ENCODE data around the gene SNCAIP. TPM values are rescaled to one million over a fixed set of nuclear protein-coding genes. Genes with fewer than 3 reads are reported as not detected.

The SNCAIP gene
- total RNA-seq, 1 experiment from 2014 or later, result 8.2 TPM

DNA sequence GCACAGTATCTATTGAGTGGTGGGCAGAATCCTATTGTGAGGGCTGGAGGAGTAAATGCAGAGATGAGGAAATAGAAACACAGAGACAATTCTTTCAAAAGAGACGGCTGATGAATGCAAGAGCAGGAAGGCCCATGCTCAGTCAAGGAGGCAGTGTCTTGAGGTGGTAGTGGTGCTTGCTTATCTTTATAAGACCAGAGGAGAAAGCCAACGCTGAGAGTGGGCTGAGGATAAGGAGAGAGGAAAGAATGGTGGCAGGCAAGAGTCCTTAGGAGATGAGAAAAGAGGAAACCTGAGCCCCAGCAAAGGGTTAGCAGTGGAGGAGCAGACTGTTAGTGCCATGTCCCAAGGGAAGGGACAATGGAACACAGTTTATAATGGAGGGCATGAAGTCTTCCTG lies 86.0 kb downstream of the SNCAIP start:
- DNase-seq (ENCODE audit: low read depth), result no peak

- no peak for DNase-seq (ENCODE audit: low read depth)
Measured at GRCh38 chr5:122400341-122400740, 88.3 kb downstream of the SNCAIP start.

DNA sequence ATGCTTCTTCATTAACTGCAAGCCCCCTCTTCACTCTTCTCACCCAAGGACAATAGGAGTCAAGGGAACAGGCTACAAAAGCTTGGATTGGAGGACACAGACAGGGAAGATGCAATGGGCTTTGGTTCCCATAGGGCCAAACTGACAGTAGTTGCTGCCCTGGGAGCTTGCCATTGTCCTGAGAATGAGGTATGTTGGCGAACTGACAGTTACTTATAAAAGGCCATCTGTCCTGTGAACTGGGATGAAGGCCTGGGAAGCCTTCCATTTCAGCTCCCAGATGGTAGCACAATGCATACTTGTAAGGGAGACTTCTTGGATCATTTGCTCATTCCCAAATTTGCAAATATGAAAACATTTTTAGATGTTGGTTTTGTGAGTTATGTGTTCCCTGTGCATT lies 88.9 kb downstream of the SNCAIP start:
- DNase-seq (ENCODE audit: low read depth), result no peak

GRCh38 chr5:122401976-122402725 lies 90.1 kb downstream of the SNCAIP start:
- DNase-seq (ENCODE audit: low read depth), result no peak

GRCh38 chr5:122402955-122403685 lies 91.1 kb downstream of the SNCAIP start:
- no peak for DNase-seq (ENCODE audit: low read depth)

DNA sequence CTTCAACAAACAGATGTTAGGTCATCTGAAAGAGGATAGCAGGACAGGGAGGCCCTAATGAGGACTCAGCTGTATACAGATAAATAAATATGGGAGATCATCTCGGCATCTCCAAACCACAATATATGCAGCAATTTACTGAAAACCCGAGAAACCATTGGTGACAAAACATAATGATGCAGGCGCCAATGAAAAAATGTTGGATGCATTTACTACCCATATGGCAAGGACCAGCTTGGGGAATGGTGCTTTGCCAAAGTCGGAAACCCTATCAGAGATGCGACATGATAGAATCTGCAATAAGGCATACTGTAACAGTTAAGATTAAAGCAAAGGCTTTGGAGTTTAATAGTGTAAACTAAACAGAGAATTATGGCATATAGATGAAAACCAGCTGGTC lies 92.0 kb downstream of the SNCAIP start:
- no peak for DNase-seq (ENCODE audit: low read depth)

GRCh38 chr5:122404653-122405362 lies 92.8 kb downstream of the SNCAIP start:
- DNase-seq (ENCODE audit: low read depth), result no peak

GRCh38 chr5:122405751-122406150 lies 93.7 kb downstream of the SNCAIP start:
- DNase-seq (ENCODE audit: low read depth), result no peak

GRCh38 chr5:122406181-122406580 lies 94.1 kb downstream of the SNCAIP start:
- DNase-seq (ENCODE audit: low read depth), result no peak

GRCh38 chr5:122408592-122409224 lies 96.7 kb downstream of the SNCAIP start:
- DNase-seq (ENCODE audit: low read depth), result no peak

DNA sequence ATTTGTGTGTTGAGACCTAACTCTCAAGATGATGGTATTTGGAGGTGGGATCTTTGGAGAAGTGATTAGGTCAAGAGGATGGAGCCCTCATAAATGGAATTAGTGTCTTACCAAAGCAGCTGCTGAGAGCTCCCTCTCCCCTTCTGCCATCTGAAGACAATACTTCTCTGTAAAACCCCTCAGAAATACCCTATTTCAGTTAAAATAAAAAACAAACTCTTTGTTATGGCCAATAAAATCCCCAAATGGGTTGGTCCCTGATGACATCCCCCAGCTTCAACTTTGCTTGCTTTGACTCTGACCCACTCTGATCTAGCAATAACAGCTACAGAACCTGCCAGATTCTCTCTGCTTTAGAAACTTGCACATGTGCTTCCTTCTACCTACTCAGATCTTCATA lies 100.9 kb downstream of the SNCAIP start:
- DNase-seq (ENCODE audit: low read depth), result no peak

GRCh38 chr5:122413722-122414121 lies 101.7 kb downstream of the SNCAIP start:
- no peak for DNase-seq (ENCODE audit: low read depth)

GRCh38 chr5:122415030-122415800 lies 103.2 kb downstream of the SNCAIP start:
- peak; percentile 67 for DNase-seq (ENCODE audit: low read depth)

DNA sequence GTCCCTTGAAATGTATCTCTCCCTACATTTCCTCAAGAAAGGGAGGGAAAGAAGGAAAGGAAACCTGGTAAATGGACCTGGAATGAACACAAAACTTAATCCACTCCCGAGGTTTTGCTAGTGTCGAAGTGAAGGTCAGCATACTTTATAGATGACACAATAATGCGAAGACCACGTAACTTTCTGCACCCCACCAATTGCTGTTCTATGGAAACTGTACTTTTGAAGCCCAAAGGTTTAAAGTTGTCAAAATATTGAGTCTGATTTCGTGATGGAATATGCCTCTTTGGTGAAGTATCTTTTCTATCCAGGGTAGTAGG lies 103.7 kb downstream of the SNCAIP start:
- DNase-seq (ENCODE audit: low read depth), result no peak

DNA sequence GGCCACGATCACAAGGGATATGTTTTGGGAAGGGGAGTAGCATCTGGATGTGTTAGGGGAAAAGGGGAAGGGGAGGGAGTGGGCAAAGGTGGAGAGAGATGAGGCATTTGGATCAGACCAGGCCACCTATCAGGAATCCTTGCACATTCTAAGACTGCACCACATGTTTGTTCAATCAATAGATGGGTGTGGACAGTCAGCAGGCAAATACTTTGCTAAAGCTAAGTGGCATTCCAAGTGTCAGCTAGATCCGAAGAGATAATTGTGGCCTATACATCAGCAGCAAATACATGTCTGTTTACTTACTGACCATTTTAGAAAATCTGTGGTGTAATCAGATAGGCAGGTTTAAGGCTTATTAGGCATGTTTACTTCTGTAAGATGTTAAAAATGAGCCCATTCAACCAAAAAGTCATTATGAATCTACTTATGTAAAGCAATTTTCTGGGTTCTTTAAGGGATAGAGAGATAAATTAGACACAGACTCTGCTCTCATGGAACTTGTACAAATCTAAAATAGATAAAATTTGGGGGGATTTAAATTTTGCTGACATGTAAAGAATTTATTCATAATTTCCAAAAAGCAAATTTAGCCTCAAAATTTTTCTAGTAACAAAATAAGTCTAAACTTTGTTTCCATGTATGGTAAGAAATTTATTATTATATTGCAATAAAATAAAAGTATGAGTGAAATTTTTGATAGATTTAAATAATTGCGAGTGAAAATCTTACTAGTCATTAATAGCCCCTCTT lies 107.3 kb downstream of the SNCAIP start:
- no peak for DNase-seq (ENCODE audit: low read depth)

DNA sequence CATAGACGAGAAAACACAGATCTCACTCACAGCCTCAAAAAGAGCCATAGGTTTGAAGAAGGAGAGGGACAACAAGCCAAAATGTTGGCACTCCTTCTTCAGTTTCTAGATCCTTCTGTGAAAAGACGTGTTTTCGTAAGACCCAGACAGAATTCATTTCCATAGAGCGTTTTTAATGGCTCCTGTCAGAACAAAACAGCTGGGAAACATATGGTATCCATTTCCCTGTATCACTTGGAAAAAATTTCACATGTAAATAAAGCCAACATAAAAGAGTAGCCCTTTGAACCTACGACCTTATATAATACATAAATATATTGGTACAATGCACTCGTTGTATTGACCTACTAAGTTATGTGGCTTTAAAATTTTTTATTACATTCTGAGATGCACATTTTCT lies 108.1 kb downstream of the SNCAIP start:
- no peak for DNase-seq (ENCODE audit: low read depth)

GRCh38 chr5:122420537-122421236 lies 108.7 kb downstream of the SNCAIP start:
- no peak for DNase-seq (ENCODE audit: low read depth)

DNA sequence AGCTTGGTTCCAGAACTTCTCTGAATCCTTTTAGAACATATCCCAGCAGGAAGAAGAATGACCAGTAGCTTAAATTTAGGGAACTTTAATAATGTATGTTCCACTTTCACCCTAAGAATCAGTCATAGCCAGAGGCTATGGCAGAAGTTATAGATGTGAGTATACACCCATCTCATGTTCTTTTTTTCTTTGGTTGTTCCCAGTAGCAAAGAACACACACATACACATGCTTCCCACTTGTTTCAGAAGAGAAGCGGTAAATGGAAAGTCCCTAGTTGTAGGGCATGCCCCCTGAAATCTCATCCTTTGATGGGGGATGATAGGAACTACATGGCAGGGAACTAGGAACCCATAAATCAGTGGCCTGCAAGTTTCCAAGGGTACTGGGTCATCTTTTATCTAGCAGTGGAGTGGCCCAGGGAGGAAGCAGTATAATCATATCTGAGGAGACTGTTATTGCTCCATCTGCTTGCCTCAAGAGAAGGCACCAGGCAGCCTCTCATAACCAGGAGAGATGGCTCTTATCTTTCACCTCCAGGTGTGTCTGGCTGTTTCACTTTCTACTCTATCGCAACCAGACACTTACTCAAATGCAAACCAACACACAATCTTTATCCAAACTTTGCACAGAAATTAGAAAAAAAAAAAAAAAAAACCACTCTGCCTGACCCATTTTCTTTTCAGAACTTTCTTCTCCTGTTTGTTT lies 109.5 kb downstream of the SNCAIP start:
- no peak for DNase-seq (ENCODE audit: low read depth)

GRCh38 chr5:122423221-122423620 lies 111.2 kb downstream of the SNCAIP start:
- no peak for DNase-seq (ENCODE audit: low read depth)

DNA sequence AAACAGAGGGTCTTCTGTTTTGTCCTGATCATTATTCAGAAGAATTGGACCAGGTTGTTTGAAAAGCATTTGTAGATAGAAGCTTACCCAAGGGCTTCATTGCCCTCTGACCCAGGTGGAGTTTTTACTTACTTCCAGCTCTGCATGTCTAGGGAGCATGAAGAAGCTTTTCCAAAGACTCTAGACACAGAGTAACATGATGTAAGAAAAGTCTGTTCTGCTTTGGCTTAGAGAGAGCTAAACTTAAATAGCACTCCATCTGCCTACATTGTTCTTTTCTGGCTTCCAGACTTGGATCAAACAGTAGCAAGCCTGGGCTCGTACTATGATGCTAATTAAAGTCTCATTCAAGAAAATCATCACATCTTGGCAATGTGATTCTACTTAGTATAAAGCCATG lies 112.1 kb downstream of the SNCAIP start:
- DNase-seq (ENCODE audit: low read depth), result no peak
